HG03066 (cell line): Measurements from ENCODE around the gene CD82.

Experiments
- ATAC-seq: cut with Tn5 transposase; IDR thresholded peaks from one replicate; pipeline ENCODE4 v1.9.1; 2021; ENCODE audit warnings: low read depth; ENCODE audit not compliant: unreplicated experiment

The CD82 gene

GRCh38 chr11:44614281-44614775 lies 48.9 kb downstream of the CD82 start:
- no peak for ATAC-seq

GRCh38 chr11:44615041-44615755 lies 49.7 kb downstream of the CD82 start:
- no peak for ATAC-seq

GRCh38 chr11:44615913-44616791 lies 50.7 kb downstream of the CD82 start:
- no peak for ATAC-seq

DNA sequence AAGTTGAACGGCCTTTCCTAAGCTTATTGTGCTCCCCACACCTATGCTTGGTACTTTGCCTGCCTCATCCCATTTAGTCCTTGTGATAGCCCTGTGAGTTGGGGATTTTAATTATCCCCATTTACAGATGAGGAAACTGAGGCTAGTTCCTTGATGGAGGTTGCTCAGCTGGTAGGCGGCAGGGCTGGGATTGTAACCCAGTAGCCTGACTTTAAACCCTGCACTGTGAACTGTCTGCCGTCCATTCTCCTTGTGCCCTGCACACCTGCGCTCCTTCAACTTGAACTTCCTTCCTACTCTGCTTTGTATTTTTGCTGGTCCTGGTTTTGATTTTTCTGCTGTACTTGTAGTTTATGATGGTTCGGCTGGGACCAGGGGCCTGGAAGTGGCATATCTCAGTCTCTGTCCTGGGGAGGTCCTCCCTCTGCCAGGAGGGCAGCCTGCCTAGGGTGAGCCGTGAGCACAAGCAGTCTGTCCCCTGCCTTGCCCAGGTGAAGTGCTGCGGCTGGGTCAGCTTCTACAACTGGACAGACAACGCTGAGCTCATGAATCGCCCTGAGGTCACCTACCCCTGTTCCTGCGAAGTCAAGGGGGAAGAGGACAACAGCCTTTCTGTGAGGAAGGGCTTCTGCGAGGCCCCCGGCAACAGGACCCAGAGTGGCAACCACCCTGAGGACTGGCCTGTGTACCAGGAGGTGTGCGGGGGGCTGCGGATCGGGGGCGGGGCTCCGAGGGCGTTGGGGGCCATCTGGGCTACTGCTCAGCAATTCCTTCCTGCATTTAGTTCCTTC lies 52.4 kb downstream of the CD82 start:
- ATAC-seq: no peak

DNA sequence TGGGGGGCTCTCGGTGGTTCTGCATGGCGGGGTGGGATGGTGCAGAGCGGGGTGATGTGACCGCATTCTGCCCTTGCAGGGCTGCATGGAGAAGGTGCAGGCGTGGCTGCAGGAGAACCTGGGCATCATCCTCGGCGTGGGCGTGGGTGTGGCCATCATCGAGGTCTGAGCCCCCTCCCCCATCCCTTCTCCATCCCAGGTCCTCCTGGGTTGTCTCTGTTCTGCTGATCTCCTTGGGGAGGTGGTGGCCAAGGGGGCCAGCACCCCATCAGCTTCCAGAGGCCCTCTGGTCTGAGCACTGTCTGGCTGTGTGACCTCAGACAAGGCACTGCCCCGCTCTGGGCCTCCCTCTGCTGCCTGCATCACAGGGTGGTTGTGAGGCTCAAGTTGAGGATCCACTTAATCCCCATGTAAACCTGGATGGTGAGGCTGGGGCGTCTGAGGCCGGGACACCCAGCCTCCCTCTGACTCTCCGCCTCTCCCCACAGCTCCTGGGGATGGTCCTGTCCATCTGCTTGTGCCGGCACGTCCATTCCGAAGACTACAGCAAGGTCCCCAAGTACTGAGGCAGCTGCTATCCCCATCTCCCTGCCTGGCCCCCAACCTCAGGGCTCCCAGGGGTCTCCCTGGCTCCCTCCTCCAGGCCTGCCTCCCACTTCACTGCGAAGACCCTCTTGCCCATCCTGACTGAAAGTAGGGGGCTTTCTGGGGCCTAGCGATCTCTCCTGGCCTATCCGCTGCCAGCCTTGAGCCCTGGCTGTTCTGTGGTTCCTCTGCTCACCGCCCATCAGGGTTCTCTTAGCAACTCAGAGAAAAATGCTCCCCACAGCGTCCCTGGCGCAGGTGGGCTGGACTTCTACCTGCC lies 53.3 kb downstream of the CD82 start:
- no peak for ATAC-seq

DNA sequence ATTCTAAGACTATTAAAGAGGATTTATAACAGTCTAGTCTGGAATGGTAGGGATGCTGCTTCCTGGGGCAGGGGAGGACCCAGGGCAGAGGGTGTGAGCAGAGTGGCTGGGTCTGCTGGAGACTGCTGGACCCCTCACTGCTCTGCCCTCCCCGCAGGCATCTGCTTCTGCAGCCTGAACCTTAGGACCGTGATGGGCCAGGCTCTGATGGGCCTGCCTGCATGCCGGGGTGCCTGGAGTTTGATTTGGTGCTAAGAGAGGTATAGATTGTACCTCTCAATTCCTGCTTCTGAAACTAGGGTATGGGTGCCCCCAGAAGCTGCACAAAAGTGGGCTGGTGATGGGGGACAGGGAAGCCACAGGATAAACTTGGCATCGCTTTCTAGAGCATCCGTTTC lies 54.9 kb downstream of the CD82 start:
- ATAC-seq: no peak

DNA sequence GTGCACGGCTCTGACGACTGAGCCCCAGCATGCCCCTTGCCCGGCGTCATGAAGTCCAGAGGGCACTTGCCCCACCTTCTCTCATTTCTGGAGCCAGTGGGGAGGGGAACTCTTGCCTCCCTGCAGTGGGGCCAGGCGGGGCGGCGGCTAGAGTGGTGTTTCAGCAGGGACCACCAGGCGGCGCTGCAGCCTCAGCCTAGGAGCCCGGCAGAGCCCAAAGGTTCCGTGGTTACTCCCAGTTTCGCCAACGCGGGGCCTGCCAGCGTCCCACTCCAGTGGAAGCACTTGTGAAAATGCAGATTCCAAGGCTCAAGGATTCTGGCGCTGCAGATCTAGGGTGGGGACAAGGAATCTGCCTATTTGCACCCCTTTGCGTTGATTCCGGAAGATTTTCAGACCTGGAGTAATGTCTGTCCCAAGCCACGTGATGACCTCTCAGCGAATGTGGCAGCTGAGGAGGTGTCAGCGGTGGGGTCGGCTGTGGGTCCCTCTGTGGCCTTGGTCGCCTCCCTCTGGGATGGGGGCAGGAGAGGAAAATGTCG lies 55.7 kb downstream of the CD82 start:
- ATAC-seq: no peak

GRCh38 chr11:44621784-44622183 lies 56.3 kb downstream of the CD82 start:
- ATAC-seq: no peak

DNA sequence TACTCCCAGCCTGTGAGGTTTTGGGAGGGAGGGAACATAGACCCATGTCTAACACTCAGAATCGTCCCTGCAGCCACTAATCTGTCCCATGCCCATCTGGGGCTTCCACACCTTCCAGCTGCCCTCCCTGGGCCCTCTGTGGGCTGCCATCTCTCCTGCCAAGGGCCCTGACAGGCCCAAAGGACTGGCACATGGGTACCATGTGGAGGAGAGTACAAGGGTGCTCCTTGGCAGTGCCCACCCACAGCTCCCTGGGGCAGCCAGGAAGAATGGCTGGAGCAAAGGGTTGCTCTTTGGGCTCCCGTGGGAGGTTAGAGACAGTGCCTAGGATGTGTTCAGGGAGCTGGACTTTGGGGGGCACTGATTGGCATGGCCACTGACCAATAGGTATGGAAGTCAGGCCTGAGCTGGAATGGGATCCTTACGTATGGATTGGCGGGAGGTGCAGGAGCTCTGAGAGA lies 56.8 kb downstream of the CD82 start:
- ATAC-seq: no peak

GRCh38 chr11:44622721-44623258 lies 57.3 kb downstream of the CD82 start:
- no peak for ATAC-seq

- no peak for ATAC-seq
Measured at GRCh38 chr11:44623341-44623730, 57.9 kb downstream of the CD82 start.

DNA sequence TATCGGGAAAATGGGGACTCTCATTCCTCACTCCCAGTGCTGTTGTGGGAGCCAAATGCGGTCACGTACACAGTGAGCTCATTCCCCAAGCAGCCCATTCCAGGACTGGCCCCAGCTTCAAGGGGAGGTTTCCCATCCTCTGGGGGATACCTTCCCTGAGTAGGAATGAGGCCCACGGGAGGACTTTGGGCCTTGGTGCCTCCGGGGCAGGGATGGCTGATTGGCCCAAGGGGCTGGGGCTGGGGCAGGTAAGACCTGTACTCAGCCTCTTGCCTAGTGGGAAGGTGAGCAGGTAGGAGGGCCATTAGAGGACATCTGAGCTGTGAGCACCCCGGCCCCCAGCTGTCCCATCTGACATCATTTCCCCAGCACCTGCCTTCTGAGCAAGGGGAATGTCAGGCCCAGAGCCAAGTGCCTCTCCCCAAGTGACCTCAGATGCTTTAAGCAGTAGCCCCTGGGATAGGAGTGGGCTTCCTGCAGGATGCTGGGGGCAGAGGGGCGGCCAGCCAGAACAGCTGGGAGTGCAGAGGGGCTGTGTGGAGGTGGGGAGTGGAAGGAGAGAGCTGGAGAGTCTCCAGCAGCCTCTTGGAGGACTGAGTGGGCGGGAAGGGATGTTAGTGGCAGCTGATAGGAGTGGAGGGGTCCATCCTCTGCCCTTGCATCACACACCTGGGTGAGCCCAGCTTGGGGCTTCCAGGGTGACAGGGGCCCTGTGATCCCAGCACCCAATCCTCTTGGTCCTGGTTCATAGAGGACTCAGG lies 58.4 kb downstream of the CD82 start:
- no peak for ATAC-seq

- ATAC-seq: no peak
Measured at GRCh38 chr11:44624761-44625221, 59.3 kb downstream of the CD82 start.

- ATAC-seq: no peak
Measured at GRCh38 chr11:44625759-44626523, 60.5 kb downstream of the CD82 start.

GRCh38 chr11:44626645-44627044 lies 61.2 kb downstream of the CD82 start:
- ATAC-seq: no peak

DNA sequence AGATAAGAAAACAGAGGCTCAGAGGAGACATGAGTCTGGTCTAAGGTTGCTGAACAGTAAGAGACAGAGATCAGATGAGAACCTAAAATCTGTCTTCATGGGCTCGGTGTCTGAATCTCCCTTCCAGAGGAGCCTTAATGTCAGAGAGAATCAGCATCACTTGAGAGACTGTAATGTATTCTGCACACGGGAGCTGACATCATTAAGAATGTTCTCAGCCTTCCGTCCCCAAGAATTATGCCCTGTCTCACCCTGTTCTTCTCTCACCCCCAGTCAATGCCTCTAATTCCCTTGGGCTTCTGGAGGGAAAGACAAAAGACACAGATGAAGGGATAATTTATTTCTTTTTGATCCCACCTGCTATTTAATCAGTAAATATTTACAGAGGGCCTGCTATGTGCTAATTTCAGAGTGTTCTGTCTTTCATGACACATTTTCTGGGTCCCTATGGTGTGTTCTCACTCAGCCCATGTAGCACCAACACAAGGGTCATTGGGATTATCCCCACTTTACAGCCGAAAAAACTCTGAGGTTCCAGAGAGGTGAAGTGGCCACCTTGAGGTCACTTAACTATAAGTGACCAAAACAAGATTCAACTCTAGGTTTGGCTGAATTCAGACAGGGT lies 61.8 kb downstream of the CD82 start:
- ATAC-seq: no peak
